Measurements from ENCODE around the gene SYTL4. TPM values are rescaled to one million over a fixed set of nuclear protein-coding genes. Genes with fewer than 3 reads are reported as not detected.
"Not testable (repeated sequence)": the region's sequence is repeated elsewhere in the genome, so short reads cannot be mapped to it uniquely, and the experiment has no call there.

SYTL4 gene
- total RNA-seq, result 10 to 100 TPM in 3 of 8 experiments, 1 to 10 TPM in 2, under 1 TPM in 3; 0.22 to 20.7 (median 3.2) TPM

- Histone ChIP-seq H3K27ac (no peak within 1 kb of the TSS), H3K4me1 (replicated peaks in 1 of 2) (no peaks in the 10 kb centered on the region), H3K4me3 (peak within 1 kb of the TSS; percentile 22 to 53 (median 41))
- 0 to 54% methylated on average over 1 to 14 of the region's 60 CpGs; no CpG with 5 or more reads in 8 of the 10 experiments for WGBS, 10 experiments
- in situ Hi-C loops (cut with MboI; ENCODE audit: low pct_unique_long_range_greater_than_20kb in 2 of 9, low sequenced_read_pairs in 9 of 9, unreplicated experiment in 9 of 9), result no loop called here
- ATAC-seq (replicated peaks in 6 of 8), result peak; percentile 48 to 87 (median 80)
These were observed at the start of gene SYTL4 for GRCh38 chrX:100731441-100732281. SYTL4 (minus strand) TSS chrX:100732121; CDS start chrX:100702037, 30,084 bp downstream.

- H3K4me3 ChIP-seq; ATAC-seq (replicated peaks in 6 of 8); H3K4me1 ChIP-seq (replicated peaks in 1 of 2); H3K27ac ChIP-seq; in situ Hi-C loops (cut with MboI; ENCODE audit: low pct_unique_long_range_greater_than_20kb in 2 of 9, low sequenced_read_pairs in 9 of 9, unreplicated experiment in 9 of 9): not testable (repeated sequence)
- no CpG with 5 or more reads among the region's 6 CpGs for WGBS, 10 experiments
These were observed 37.5 kb upstream of the SYTL4 start for GRCh38 chrX:100769439-100769838.

GRCh38 chrX:100768679-100769338 is 36.9 kb upstream of the SYTL4 start:
- no peak overlapping the region for H3K4me3 ChIP-seq
- no peak overlapping the region for H3K27ac ChIP-seq
- in situ Hi-C loops (cut with MboI; ENCODE audit: low pct_unique_long_range_greater_than_20kb in 2 of 9, low sequenced_read_pairs in 9 of 9, unreplicated experiment in 9 of 9), result no loop called here
- no peaks in the 10 kb centered on the region for H3K4me1 ChIP-seq (replicated peaks in 1 of 2)
- 0 to 100% (median 14%) methylated on average over 1 to 7 of the region's 7 CpGs; no CpG with 5 or more reads in 4 of the 10 experiments for WGBS, 10 experiments
- ATAC-seq (replicated peaks in 6 of 8), result peak in 1 of 8 experiments; percentile 46

GRCh38 chrX:100750883-100751282 is 19.0 kb upstream of the SYTL4 start:
- peak in 3 of 8 experiments; percentile 59 to 77 (median 73) for ATAC-seq (replicated peaks in 6 of 8)
- in situ Hi-C loops (cut with MboI; ENCODE audit: low pct_unique_long_range_greater_than_20kb in 2 of 9, low sequenced_read_pairs in 9 of 9, unreplicated experiment in 9 of 9), result no loop called here
- WGBS, 10 experiments, result 56% methylated on average over 1 of the region's 1 CpG; no CpG with 5 or more reads in 9 of the 10 experiments
- H3K4me1 ChIP-seq (replicated peaks in 1 of 2), result no peaks in the 10 kb centered on the region
- no peak overlapping the region for H3K4me3 ChIP-seq
- no peak overlapping the region for H3K27ac ChIP-seq

GRCh38 chrX:100748108-100748507 is 16.2 kb upstream of the SYTL4 start:
- Histone ChIP-seq H3K4me1 (replicated peaks in 1 of 2) (no peaks in the 10 kb centered on the region), H3K4me3 (no peak overlapping the region), H3K27ac (no peak overlapping the region)
- in situ Hi-C loops (cut with MboI; ENCODE audit: low pct_unique_long_range_greater_than_20kb in 2 of 9, low sequenced_read_pairs in 9 of 9, unreplicated experiment in 9 of 9), result no loop called here
- 17 to 100% (median 41%) methylated on average over 1 to 2 of the region's 2 CpGs; no CpG with 5 or more reads in 6 of the 10 experiments for WGBS, 10 experiments
- ATAC-seq (replicated peaks in 6 of 8), result peak in 2 of 8 experiments; percentile 36 to 43

GRCh38 chrX:100747703-100748102 is 15.8 kb upstream of the SYTL4 start:
- ATAC-seq (replicated peaks in 6 of 8), result no peak
- no peak overlapping the region for H3K4me3 ChIP-seq
- 47 to 90% (median 73%) methylated on average over 2 of the region's 2 CpGs; no CpG with 5 or more reads in 6 of the 10 experiments for WGBS, 10 experiments
- H3K27ac ChIP-seq, result no peak overlapping the region
- in situ Hi-C loops (cut with MboI; ENCODE audit: low pct_unique_long_range_greater_than_20kb in 2 of 9, low sequenced_read_pairs in 9 of 9, unreplicated experiment in 9 of 9), result no loop called here
- no peaks in the 10 kb centered on the region for H3K4me1 ChIP-seq (replicated peaks in 1 of 2)

GRCh38 chrX:100747090-100747489 is 15.2 kb upstream of the SYTL4 start:
- 48 to 83% methylated on average over 1 to 3 of the region's 3 CpGs; no CpG with 5 or more reads in 8 of the 10 experiments for WGBS, 10 experiments
- Histone ChIP-seq H3K27ac (no peak overlapping the region), H3K4me1 (replicated peaks in 1 of 2) (no peaks in the 10 kb centered on the region), H3K4me3 (no peak overlapping the region)
- in situ Hi-C loops (cut with MboI; ENCODE audit: low pct_unique_long_range_greater_than_20kb in 2 of 9, low sequenced_read_pairs in 9 of 9, unreplicated experiment in 9 of 9), result no loop called here
- ATAC-seq (replicated peaks in 6 of 8), result no peak

- peak in 6 of 8 experiments; percentile 19 to 93 (median 79) for ATAC-seq (replicated peaks in 6 of 8)
- in situ Hi-C loops (cut with MboI; ENCODE audit: low pct_unique_long_range_greater_than_20kb in 2 of 9, low sequenced_read_pairs in 9 of 9, unreplicated experiment in 9 of 9), result no loop called here
- 10 to 90% (median 65%) methylated on average over 1 to 7 of the region's 7 CpGs; no CpG with 5 or more reads in 4 of the 10 experiments for WGBS, 10 experiments
These were observed 14.1 kb upstream of the SYTL4 start for GRCh38 chrX:100745806-100746537.

GRCh38 chrX:100745205-100745604 is 13.3 kb upstream of the SYTL4 start:
- in situ Hi-C loops (cut with MboI; ENCODE audit: low pct_unique_long_range_greater_than_20kb in 2 of 9, low sequenced_read_pairs in 9 of 9, unreplicated experiment in 9 of 9), result no loop called here

More at GRCh38 chrX:100745806-100746537, 14.1 kb upstream of the SYTL4 start:
- Histone ChIP-seq H3K4me3 (no peak overlapping the region), H3K27ac (no peak overlapping the region), H3K4me1 (replicated peaks in 1 of 2) (no peaks in the 10 kb centered on the region)

GRCh38 chrX:100743009-100743607 is 11.2 kb upstream of the SYTL4 start:
- in situ Hi-C loops (cut with MboI; ENCODE audit: low pct_unique_long_range_greater_than_20kb in 2 of 9, low sequenced_read_pairs in 9 of 9, unreplicated experiment in 9 of 9), result no loop called here
- WGBS, 10 experiments, result 17 to 100% (median 70%) methylated on average over 1 to 2 of the region's 2 CpGs; no CpG with 5 or more reads in 4 of the 10 experiments
- Histone ChIP-seq H3K4me3 (no peak overlapping the region), H3K27ac (no peak overlapping the region), H3K4me1 (replicated peaks in 1 of 2) (no peaks in the 10 kb centered on the region)
- no peak for ATAC-seq (replicated peaks in 6 of 8)

More at GRCh38 chrX:100745205-100745604, 13.3 kb upstream of the SYTL4 start:
- 36 to 100% (median 60%) methylated on average over 1 of the region's 1 CpG; no CpG with 5 or more reads in 7 of the 10 experiments for WGBS, 10 experiments
- Histone ChIP-seq H3K4me3 (no peak overlapping the region), H3K4me1 (replicated peaks in 1 of 2) (no peaks in the 10 kb centered on the region), H3K27ac (no peak overlapping the region)
- peak in 1 of 8 experiments; percentile 27 for ATAC-seq (replicated peaks in 6 of 8)

GRCh38 chrX:100724006-100724405 is 7.9 kb downstream of the SYTL4 start:
- ATAC-seq (replicated peaks in 6 of 8); in situ Hi-C loops (cut with MboI; ENCODE audit: low pct_unique_long_range_greater_than_20kb in 2 of 9, low sequenced_read_pairs in 9 of 9, unreplicated experiment in 9 of 9); H3K4me1 ChIP-seq (replicated peaks in 1 of 2); H3K4me3 ChIP-seq; H3K27ac ChIP-seq: not testable (repeated sequence)
- WGBS, 10 experiments, result no CpG with 5 or more reads among the region's 30 CpGs

GRCh38 chrX:100721328-100721727 is 10.6 kb downstream of the SYTL4 start:
- in situ Hi-C loops (cut with MboI; ENCODE audit: low pct_unique_long_range_greater_than_20kb in 2 of 9, low sequenced_read_pairs in 9 of 9, unreplicated experiment in 9 of 9), result no loop called here
- no peak overlapping the region for H3K4me3 ChIP-seq
- no peak for ATAC-seq (replicated peaks in 6 of 8)
- no peak overlapping the region for H3K27ac ChIP-seq
- peaks cover 0 to 7% of the 10 kb centered on the region in 2 donors for H3K4me1 ChIP-seq (replicated peaks in 1 of 2)

Measured in motor neuron (in vitro differentiated cells).